GM12892 (cell line): ENCODE measurements around the gene XRCC3.
A peak's percentile ranks its signal among the peaks of the same experiment; 100 is the strongest.

Experiments
- DNase-seq: peaks from one replicate; pipeline ENCODE4 v3.0.0; 2011; ENCODE audit not compliant: insufficient read length
- FAIRE-seq: peaks from 2 replicates; lab custom pipeline; 2011; peaks lifted over from hg19 to GRCh38; lab: Jason Lieb, UNC
- POLR2A ChIP-seq: IDR thresholded peaks from 2 replicates; pipeline ENCODE4 v1.6.1; 2011; ENCODE audit warnings: low read depth, low read length, control low read depth
- POLR2AphosphoS5 ChIP-seq: IDR thresholded peaks from 2 replicates; pipeline ENCODE4 v1.6.1; 2011; ENCODE audit warnings: low read depth, low read length, control low read depth
- TAF1 ChIP-seq: IDR thresholded peaks from 2 replicates; pipeline ENCODE4 v1.6.1; 2011; ENCODE audit warnings: low read depth, mild to moderate bottlenecking, control low read depth, low read length, borderline replicate concordance

Gene XRCC3

GRCh38 chr14:103685276-103686211 is 29.7 kb downstream of the XRCC3 start:
- DNase-seq: no peak
- FAIRE-seq: no peak
- no peak for TF ChIP-seq POLR2A
- TF ChIP-seq TAF1: no peak
- no peak for TF ChIP-seq POLR2AphosphoS5

GRCh38 chr14:103684871-103685270 is 30.4 kb downstream of the XRCC3 start:
- no peak for TF ChIP-seq POLR2AphosphoS5
- no peak for TF ChIP-seq TAF1
- no peak for TF ChIP-seq POLR2A
- no peak for FAIRE-seq
- DNase-seq: no peak

- DNase-seq (no peak), FAIRE-seq (no peak)
- TF ChIP-seq TAF1: no peak
Observed at GRCh38 chr14:103684471-103684870, 30.8 kb downstream of the XRCC3 start.

- TF ChIP-seq POLR2A (no peak), TAF1 (no peak), POLR2AphosphoS5 (no peak)
- no peak for FAIRE-seq
- no peak for DNase-seq
Observed at GRCh38 chr14:103683139-103683538, 32.1 kb downstream of the XRCC3 start.

- TF ChIP-seq TAF1: no peak
- TF ChIP-seq POLR2AphosphoS5: no peak
- no peak for TF ChIP-seq POLR2A
- FAIRE-seq (no peak), DNase-seq (no peak)
Observed at GRCh38 chr14:103680491-103681231, 34.6 kb downstream of the XRCC3 start.

GRCh38 chr14:103679351-103679750 is 35.9 kb downstream of the XRCC3 start:
- FAIRE-seq (peak; percentile 90), DNase-seq (peak; percentile 59)
- TF ChIP-seq POLR2A: no peak
- no peak for TF ChIP-seq TAF1
- TF ChIP-seq POLR2AphosphoS5: no peak

GRCh38 chr14:103676881-103677675 is 38.2 kb downstream of the XRCC3 start:
- no peak for FAIRE-seq
- no peak for TF ChIP-seq TAF1
- no peak for TF ChIP-seq POLR2AphosphoS5
- TF ChIP-seq POLR2A: no peak
- DNase-seq: no peak

GRCh38 chr14:103675957-103676356 is 39.3 kb downstream of the XRCC3 start:
- no peak for FAIRE-seq
- no peak for TF ChIP-seq POLR2A
- DNase-seq: no peak

GRCh38 chr14:103671911-103672310 is 43.3 kb downstream of the XRCC3 start:
- DNase-seq (no peak), FAIRE-seq (no peak)
- TF ChIP-seq POLR2AphosphoS5 (no peak), TAF1 (no peak)

- FAIRE-seq (no peak), DNase-seq (no peak)
- no peak for TF ChIP-seq POLR2AphosphoS5
- TF ChIP-seq TAF1: no peak
- TF ChIP-seq POLR2A: no peak
Observed at GRCh38 chr14:103669370-103669769, 45.9 kb downstream of the XRCC3 start.

GRCh38 chr14:103668117-103668516 is 47.1 kb downstream of the XRCC3 start:
- TF ChIP-seq TAF1: no peak
- no peak for TF ChIP-seq POLR2A
- TF ChIP-seq POLR2AphosphoS5: no peak
- FAIRE-seq (no peak), DNase-seq (no peak)

- FAIRE-seq (no peak), DNase-seq (no peak)
- TF ChIP-seq TAF1 (no peak), POLR2AphosphoS5 (no peak), POLR2A (no peak)
Observed at GRCh38 chr14:103667671-103668070, 47.6 kb downstream of the XRCC3 start.

GRCh38 chr14:103663506-103663905 is 51.7 kb downstream of the XRCC3 start:
- FAIRE-seq (no peak), DNase-seq (no peak)
- TF ChIP-seq TAF1: no peak
- no peak for TF ChIP-seq POLR2A
- TF ChIP-seq POLR2AphosphoS5: no peak
